AG09319 (cell line): ENCODE data around the gene ARSA.
"Not testable (repeated sequence)": the region's sequence is repeated elsewhere in the genome, so short reads cannot be mapped to it uniquely, and the experiment has no call there.

ENCODE experiments used
- DNase-seq: peaks from one replicate; pipeline ENCODE4 v3.0.0-alpha.2; 2010; ENCODE audit warnings: low read depth; ENCODE audit errors: extremely low read depth
- CTCF ChIP-seq: IDR thresholded peaks from 2 replicates; pipeline ENCODE4 v1.5.1; 2011; ENCODE audit warnings: low read depth, mild to moderate bottlenecking, inconsistent platforms, low read length, moderate library complexity

ARSA gene

GRCh38 chr22:50612168-50612527, 15.8 kb downstream of the ARSA start:
- TF ChIP-seq CTCF, result no peak

GRCh38 chr22:50611341-50612060, 16.5 kb downstream of the ARSA start:
- TF ChIP-seq CTCF, result no peak
- DNase-seq, result no peak

More at GRCh38 chr22:50612168-50612527, 15.8 kb downstream of the ARSA start:
- DNase-seq, result no peak

GRCh38 chr22:50610581-50610980, 17.4 kb downstream of the ARSA start:
- no peak for TF ChIP-seq CTCF
- no peak for DNase-seq

- TF ChIP-seq CTCF, result no peak
- DNase-seq, result no peak
These were observed 17.9 kb downstream of the ARSA start for GRCh38 chr22:50610041-50610451.

- no peak for TF ChIP-seq CTCF
These were observed 18.4 kb downstream of the ARSA start for GRCh38 chr22:50609599-50609998.

DNA sequence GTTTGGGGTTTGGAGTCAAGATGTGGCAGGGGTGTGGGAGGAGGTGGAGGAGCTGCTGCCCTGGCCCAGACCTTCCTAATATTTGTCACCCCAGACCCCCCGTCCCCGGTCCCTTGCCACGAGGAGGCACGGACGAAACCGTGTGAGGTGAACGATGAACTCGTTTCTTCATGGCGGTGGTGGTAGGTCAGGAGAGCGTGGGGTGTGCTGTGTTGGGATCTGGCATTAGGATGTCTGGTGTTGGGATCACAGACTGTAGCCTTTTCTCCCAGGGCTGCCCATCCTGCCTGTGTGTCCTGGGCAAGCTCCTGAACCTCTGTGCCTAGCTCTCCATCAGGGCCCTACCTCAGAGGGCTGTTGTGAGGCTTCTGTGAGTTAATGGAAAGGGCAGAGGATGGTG, 19.0 kb downstream of the ARSA start:
- no peak for TF ChIP-seq CTCF
- DNase-seq, result no peak

More at GRCh38 chr22:50609599-50609998, 18.4 kb downstream of the ARSA start:
- no peak for DNase-seq

DNA sequence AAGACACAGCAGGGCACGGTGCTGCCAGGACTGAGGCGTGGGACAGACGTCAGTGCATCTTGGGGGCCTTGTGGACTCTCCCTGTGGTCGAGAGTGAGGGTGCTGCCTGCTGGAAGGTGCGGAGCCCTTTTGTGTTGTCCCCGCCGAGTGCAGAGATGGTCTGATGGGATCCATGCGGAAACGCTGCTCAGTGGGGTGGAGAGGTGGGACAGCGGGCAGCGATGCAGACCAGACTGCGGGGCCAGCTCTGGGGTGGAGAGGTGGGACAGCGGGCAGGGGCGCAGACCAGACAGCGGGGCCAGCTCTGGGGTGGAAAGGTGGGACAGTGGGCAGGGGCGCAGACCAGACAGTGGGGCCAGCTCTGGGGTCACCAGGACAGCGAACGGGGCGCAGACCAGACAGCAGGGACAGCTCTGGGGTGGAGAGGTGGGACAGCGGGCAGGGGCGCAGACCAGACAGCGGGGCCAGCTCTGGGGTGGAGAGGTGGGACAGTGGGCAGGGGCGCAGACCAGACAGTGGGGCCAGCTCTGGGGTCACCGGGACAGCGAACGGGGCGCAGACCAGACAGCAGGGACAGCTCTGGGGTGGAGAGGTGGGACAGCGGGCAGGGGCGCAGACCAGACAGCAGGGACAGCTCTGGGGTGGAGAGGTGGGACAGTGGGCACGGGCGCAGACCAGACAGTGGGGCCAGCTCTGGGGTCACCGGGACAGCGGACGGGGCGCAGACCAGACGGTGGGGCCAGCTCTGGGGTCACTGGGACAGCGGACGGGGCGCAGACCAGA, 19.7 kb downstream of the ARSA start:
- not testable (repeated sequence) for DNase-seq
